GM18870 (cell line): Measurements from ENCODE around the gene ACTN2.
"Not testable (repeated sequence)": the region's sequence is repeated elsewhere in the genome, so short reads cannot be mapped to it uniquely, and the experiment has no call there.

ENCODE experiments used
- ATAC-seq: cut with Tn5 transposase; IDR thresholded peaks from one replicate; pipeline ENCODE4 v1.9.1; 2021; ENCODE audit warnings: moderate library complexity; ENCODE audit not compliant: unreplicated experiment

The ACTN2 gene

DNA sequence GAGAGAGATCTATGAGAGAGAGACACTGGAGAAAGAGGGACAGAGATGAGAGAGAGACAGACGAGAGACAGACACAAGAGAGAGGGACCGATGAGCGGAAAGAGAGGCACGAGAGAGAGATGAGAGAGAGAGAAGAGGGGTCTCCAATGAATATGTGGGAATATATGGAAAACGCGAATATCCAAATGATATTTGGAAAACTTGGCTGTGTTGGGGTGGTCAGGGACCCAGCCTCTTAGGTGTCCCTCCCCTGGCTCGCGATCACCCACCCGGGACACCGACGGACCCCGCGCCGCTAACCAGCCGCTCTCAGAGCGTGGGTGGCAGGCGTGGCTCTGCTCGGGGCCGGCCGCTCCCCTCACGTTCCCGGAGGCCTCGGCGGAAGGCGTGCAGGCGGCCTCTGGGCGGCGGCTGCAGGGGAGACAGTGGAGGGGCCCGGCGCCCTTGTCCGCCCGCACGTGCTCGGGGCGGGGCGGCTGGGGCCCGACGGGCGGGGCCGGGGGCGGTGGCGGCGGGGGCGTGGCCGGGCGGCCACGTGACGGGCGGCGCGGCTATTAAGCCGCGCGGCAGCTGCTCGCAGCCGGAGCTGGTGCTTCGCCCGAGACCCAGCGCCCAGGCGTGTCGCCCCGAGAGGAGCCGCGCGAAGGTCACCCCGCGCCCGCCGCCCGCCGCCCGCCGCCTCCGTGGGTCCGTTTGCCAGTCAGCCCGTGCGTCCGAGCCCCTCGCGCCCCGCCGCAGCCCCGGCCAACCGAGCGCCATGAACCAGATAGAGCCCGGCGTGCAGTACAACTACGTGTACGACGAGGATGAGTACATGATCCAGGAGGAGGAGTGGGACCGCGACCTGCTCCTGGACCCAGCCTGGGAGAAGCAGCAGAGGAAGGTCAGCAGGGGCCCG lies at the start of gene ACTN2:
TSS of gene ACTN2 (plus strand) at position 583 of the 898 bp plus-strand sequence. CDS start at position 758, 175 bp downstream.
- no peak for ATAC-seq

DNA sequence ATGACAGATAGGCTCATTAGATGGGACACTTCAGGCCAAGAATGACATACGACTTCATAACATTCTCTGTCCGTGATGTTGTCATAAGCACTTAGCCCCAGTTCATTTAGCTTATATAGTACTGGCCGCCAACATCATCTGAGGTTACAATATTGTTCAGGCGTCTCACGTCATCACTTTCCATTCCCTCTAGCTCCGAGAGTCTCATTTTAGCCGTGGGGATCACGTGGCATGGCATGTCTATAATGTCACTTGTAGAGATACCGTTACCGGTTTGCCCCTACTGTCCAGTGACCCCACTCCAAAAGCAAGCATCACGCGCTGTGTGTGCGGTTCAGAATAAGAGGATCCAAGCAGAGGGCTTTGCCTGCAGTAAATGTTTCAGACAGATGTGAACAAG lies 47.4 kb upstream of the ACTN2 start:
- no peak for ATAC-seq

DNA sequence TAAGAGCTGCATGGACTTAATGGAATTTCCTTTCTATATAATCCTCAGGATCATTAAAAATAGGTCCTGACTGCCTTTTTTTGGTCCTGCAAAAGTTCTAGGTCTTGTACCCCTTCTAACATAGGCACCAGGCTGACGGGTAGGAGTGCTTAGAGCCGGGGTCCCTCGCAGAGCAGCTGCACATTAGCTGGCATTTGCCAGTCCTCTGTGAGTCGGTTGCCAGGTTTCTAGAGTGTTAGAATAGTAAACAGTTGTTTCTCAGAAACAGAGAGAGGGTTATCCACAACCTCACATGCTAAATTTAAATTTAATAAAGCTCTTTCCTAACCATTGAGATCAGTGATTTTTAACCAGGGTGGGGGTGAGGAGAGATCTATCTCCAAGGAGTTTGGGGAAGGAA lies 46.6 kb upstream of the ACTN2 start:
- ATAC-seq, result no peak

DNA sequence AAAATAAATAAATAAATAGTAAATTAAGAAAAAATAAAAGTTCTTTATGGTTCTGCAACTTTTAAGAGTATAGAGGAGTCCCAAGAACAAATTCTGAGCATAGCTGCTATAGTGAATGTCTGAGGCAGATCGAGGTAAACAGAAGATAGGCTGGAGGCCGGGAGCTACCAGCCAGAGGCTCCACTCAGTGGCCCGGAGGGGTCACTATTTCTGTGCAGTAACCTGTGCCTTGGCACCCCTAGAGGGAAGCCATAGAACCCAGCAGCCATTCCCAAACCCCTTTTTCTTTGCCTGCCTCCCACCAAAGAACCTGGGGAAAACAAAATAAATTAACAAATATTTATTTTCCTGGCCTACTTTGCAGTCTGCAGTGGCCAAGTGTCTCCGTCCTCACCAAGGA lies 43.5 kb upstream of the ACTN2 start:
- ATAC-seq, result no peak

DNA sequence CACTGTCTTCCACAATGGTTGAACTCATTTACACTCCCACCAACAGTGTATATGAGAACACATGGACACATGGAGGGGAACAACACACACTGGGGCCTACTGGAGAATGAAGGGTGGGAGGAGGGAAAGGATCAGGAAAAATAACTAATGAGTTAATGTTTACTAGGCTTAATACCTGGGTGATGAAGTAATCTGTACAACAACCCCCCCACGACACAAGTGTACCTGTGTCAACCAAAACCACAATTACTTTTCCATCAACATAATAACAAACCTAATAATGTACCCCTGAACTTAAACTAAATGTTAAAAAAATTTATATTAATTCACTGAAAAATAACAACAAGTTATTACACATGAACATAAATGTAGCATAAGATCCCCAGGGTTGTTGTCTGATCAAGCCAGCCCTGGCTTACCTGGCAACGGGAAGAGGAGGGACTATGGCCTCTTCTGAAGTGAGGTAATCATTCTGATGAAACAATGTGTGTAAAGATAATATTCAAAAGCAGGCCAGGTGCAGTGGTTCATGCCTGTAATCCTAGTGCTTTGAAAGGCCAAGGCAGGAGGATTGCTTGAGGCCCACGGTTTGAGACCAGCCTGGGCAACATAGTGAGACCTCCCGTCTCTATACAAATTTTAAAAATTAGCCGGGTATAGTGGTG lies 41.2 kb upstream of the ACTN2 start:
- ATAC-seq, result no peak

DNA sequence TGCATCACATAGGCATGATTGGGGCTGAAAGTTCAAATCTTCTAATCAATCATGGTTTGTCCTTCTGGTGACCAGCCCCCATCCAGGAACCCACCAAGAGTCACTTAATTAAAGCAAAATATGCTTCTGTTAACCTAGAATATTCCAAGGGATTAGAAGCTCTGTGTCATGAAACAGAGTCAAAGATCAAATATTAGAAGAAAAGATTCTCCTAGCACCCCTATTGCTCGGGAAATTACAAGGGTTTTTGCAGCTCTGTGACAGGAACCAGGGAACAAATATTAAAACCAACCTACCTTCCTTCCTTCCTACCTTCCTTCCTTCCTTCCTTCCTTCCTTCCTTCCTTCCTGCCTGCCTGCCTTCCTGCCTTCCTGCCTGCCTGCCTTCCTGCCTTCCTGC lies 31.8 kb upstream of the ACTN2 start:
- ATAC-seq, result no peak

DNA sequence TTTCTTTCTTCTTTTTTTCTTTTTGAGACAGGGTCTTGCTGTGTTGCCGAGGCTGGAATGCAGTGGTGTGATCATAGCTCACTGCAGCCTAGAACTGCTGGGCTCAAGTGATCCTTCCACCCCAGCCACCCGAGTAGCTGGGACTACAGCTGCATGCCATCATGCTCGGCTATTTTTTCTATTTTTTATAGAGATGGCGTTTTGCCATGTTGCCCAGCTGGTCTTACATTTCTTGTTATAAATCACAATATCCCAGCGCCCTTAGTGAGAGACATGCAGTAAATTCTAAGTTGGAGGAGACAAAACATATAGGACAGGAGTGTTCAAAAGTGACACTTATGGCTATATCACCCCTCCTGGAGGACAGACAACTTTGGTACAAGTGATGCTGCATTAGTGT lies 31.3 kb upstream of the ACTN2 start:
- ATAC-seq, result no peak

DNA sequence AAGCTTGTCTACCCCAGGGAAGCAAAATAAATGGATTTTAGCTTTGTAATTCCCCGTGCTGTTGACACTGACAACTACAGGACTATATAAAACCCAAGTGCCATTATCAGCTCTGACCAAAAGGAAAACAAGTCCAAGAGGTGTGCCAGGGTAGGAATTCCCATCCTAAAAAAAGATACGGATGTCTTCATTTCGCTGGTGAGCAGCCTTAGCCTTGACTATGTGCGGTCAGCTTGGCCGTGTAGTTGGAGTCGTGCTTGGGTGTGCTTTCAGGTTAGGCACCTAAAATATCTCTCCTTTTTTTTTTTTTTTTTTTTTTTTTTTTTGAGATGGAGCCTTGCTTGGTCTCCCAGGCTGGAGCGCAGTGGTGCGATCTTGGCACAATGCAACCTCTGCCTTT lies 28.9 kb upstream of the ACTN2 start:
- no peak for ATAC-seq

DNA sequence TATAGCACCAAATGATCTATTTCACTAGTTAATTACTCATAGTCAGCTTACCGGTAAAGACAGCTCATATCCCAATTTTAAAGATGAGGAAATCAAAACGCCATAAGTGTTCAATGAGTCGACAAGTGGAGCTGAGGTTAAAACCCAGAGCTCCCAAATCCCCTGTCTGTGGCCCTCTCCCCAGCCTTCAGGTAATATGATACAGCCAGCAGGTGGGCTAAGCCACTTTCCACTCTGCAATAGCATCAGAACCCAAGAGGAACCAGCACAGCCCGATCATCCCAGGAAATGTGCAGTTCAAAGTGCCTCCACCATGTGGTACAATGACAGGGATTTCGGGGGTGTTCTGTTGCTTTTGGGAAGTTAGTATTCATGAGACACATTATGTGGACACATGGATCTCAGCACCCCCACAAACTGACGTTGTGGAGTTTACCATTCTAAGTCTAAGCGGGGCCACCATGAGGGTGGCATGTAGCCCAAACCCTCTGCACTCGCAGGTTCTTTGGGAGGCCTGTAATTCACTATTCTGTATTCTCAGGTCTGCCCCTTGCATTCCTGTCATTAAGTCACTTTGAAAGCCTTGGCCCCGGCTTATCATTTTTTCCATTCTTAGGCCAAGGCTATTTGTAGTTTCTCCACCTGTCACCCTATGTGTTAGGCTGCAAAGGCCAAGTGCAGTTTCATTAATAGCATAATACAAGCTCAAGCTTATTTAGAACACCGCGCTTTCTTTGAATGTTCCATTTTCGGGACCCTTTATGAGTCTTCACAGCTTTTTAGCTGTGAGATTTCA lies 26.3 kb upstream of the ACTN2 start:
- ATAC-seq, result no peak

DNA sequence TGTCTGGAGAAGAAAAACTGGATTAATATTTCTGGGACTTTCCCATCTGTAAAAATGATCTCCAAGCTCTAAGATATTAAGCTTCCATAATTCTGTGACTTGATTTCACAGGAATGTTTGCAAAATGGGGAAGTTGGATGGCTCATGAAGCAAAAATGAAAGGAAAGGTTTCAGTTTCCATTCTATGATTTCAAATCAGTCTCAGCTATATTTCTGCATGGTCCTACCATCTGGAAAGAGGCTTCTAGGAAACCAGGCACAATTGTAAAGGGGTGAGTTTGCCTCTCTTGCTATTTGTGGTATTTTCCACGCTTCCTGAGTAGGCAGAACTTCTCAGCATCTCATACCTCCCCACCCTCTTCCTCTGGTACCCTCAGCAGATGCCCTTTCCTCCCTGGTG lies 22.4 kb upstream of the ACTN2 start:
- ATAC-seq, result no peak

DNA sequence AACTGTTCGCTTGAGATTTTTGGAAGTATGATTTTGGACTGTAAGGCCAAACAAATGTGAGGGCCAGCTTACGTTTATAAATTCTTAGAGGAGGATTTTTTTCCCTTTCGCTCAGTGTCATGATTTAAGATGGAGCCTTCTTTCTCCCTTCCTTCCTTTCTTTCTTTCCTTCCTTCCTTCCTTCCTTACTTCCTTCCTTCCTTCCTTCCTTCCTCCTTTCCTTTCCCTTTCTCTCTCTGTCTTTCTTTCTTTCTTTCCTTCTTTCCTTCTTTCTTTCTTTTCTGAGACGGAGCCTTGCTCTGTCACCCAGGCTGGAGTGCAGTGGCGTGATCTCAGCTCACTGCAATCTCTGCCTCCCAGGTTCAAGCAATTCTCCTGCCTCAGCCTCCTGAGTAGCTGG lies 17.4 kb upstream of the ACTN2 start:
- not testable (repeated sequence) for ATAC-seq

DNA sequence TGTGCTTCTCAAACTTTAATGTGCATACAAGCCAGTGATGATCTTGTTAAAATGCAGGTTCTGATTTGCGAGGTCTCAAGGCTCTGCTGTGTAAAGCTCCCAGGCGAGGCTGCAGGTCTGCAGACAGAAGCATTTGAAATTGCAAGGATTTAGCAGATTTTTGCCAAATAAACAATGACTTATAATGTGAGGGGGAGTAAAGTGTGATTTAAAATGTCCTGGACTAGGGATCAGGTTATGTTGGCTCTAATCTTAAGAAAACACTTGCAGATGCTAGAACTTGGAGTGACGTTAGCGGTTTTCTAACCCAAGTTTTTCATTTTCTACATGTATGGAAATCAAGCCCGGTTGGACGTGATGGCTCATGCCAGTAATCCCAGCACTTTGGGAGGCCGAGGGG lies 16.2 kb upstream of the ACTN2 start:
- ATAC-seq, result no peak

DNA sequence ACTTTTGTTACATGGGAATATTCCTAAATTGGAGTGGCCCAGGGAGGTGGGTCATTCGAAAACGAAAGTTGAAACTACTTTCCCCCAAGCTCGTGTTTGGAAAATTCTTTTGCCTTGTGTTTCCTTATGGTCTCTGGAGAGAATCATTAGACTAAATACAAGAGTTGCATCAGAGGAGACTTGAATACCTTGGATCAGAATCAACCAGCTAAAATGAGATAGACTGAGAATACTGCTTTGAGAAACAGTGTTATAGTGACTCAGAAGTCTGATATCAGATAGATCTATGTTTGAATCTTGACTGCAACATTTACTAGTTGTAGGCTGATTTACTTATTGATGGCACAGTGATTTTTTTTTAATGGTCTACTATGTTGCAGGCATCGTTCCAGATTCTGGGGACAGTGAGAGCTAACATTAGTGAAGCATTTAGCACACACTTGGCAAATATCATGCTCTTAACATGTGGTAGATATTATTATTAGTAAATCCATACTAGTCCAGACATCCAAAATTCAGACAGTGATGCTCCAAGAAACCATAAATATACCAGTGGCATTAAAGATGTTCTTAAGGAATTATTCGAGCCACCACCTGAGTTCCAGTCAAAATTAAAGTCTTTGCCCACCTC lies 12.9 kb upstream of the ACTN2 start:
- ATAC-seq, result no peak

DNA sequence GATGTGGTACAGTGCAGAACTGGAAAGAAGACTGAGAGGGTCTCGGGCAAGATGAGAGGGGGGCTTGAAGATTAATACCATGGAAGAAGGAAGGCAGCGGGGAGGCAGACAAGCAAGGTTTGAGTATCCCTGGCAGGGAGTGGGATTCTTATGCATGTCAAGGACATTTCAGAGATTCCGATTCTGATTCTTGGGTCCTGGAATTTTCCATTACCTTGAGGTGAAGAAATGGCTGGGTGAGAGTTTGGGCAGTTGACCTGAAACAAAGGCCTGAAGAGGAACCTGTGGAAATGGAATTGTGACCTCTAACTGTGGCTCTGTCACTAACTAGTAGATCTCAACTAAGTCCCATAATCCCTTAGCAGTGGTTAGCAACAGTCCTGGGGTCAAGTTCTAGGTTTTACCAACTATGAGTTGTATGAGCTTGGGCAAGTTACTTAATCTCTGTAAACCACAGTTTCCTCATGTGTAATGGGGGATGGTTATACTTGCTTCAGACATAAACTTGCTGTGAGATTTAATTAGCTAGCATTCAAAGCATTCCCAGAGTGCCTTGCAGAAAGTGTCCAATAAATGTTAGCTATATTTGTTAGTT lies 8.6 kb upstream of the ACTN2 start:
- ATAC-seq, result no peak

DNA sequence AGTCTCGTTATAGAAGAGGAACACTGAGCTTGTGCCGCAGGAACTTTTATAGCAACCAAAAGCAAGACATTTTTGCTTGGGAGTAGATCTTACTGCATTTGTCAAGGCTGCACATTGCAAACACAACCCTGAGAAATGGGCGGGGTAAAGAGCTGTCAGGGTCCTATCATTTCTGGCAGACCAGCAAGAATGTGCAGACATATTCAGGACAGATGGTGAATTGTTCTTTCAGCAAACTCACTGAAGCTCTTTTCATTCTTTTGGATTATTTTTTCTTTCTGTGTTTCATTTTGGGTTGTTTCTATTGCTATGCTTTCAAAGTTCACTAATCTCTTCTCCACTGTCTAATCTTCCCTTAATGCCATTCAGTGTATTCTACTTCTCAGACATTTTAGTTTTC lies 5.1 kb upstream of the ACTN2 start:
- ATAC-seq, result no peak

DNA sequence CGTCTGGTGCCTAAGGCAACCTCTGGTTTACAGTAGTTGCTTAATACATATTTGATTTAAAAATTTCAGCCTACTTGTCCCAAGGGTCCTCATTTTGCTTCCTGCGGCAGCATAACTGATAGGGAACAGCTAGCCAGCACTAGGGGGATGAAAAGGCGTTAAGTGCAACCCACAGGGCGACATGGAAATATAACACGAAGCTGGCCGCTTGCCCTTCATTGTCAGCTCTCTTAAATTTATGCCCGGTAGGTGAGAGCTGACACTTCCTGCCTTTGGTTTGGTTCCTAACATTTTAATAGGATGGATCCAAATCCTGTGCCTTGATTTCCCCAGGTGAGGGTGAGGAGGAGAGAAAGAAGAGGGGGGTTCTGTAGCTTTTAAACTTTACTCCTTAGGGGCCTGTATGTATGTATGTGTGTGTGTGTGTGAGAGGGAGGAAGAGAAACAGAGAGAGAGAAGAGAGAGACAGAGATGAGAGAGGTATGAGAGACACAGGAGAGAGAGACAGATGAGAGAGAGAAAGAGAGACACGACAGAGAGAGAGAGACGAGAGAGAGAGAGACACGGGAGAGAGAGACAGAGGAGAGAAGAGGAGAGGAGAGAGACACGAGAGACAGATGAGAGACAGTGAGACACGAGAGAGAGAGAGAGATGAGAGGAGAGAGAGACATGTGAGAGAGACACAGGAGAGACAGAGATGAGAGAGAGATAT lies 938 bp upstream of the ACTN2 start:
- ATAC-seq, result no peak

DNA sequence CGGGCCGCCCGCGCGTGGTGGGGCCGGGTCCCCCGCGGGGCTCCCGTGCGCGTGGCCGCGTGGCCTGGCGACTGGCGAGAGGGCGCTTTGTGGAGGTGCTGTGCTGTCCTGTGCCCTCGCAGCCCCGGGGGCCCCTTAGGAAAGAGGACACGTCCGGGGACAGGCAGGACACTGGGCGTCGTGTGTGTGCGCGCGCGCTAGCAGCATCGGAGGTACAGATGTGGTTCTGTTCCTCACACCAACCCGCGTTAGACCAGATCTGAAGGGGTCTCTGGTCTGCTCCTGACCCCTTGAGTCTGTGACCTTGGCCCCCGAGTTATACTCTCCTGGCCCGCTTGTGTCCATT lies 489 bp downstream of the ACTN2 start:
- no peak for ATAC-seq

DNA sequence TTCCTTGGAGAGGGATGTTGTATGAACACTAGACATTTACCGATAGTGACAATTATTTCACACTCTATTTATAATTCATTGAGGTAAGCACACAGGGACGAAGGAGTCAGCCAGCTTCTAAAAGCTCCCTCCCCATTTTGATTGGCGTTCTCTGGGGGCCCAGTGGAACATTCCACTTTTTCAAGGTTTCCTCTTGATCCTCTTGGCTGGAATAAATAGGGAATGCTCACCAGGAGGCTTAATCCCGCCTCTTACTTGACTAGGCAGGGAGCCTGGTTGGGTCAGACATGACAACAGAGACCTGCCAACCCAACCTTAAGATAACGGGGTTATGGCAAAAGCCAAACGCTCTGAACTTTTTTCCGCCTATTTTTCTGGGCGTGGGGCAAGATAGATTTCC lies 974 bp downstream of the ACTN2 start:
- ATAC-seq, result no peak

DNA sequence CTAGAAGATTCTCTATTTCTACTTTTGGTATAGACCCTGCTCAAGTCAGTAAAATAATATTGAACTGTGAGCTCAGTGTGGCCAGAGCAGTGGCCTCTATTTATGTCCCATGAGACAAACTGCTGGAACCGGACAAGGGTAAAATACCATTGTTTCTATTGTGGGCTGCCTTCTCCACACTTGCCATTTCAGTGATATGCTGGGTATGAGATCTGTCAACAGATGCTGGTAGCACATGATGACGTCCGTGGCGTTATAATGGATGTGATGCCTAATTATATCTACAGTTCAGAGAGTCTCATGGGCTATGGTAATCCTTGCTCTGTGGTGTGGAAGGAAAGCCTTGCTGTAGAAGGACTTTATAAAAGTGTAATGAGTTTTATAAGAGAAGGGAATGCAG lies 2.4 kb downstream of the ACTN2 start:
- no peak for ATAC-seq
